ENCODE measurements around the gene OTULINL.
"Not testable (repeated sequence)": the region's sequence is repeated elsewhere in the genome, so short reads cannot be mapped to it uniquely, and the experiment has no call there.

OTULINL gene

DNA sequence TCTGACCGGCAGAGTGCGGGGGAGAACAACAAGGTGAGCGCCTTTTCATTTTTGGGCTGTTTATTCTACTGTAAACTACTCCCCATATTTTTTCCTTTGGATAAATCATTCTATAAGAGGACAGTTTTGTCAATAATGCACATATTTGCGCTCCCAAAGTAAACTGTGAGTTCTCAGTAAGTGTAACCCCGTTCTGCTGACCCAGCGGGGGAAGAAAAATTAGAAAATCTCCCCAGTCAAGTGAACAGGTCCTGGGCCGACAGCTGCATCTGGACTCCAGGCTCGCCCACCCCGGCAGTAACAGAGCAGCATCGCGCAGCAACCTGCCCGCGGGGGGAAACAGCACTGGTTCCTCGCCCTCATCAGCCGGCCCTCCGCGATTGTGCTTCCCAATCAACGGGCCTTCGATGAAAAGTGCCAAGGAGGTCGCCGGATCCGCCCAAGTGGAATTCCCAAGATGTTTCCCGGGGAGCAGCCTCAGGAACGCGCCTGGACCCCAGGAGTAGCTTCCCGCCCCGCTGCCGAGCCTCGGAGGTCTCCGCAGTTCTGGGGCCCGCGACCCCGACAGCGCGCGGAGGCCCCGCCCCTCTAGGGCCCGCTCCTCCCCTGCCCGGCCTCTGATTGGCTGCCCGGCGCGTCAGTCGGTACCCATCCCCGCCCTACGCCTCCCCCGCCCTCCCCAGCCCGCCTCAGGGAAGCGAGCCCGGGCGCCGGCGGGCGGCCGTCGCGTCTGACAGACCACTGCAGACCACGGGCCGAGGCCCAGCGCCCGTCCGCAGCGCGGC, at the start of gene OTULINL:
Gene OTULINL (plus strand): TSS at position 687 of the 785 bp plus-strand sequence. CDS start 103 bp downstream, outside the sequence.
- peak; percentile 86 for DNase-seq

DNA sequence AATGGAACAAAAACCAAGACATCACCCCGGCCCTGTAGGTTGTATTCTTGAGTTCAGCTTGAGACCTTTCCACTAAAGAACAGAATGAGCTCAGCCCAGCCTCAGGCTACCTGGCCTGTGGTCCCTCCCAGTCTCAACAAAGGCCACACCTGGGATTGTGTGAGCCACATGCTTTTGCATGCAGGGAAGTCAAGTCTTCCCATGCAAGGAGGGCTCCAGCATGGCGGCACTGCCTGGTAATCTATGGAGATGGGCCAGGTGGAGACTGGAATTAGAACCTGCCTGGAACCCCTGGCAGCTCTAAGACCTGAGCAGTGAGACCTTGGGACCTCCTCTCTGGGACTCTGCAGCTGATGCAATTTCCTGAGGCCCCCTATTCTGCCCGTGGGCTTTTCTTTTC, 49.4 kb upstream of the OTULINL start:
- DNase-seq = no peak

GRCh38 chr5:14534773-14535172, 46.8 kb upstream of the OTULINL start:
- peak; percentile 98 for DNase-seq

DNA sequence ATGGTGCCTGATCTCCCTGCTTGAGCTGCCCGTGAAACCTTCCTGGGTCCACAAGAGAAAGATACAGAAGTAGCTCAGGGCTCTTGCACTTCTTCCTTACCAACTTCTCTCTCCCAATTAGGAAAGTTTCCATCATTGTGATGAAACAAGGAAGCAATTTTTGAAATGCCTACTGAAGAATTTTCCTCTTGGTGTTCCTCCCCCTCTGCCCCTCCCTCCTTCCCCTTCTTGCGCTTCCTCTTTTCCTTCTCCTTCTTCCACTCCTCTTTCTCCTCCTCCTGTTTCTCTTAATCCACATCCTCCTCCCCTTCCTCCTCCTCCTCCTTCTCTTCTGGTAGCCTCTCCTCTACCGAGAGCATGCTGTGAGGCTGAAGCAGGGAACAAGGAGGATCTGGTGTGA, 36.3 kb upstream of the OTULINL start:
- DNase-seq = no peak

DNA sequence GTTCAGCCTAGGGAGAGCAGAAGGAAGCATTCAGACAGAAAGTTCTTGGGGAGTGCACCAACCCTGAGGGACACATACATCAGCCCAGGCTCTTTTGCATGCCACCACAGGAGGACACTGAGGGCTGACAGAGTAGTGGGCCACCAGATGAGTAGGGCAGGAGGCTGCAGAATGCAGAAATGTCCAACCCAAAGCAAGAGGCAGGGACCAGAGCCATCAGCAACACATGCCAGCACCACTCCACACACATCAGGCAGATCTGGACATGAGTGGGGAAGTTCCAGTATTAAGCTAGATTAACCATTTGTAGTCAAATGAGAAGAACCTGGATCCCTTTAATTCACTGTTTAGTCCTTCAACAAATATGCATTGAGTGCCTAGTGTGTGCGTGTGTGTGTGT, 35.7 kb upstream of the OTULINL start:
- DNase-seq = no peak

DNA sequence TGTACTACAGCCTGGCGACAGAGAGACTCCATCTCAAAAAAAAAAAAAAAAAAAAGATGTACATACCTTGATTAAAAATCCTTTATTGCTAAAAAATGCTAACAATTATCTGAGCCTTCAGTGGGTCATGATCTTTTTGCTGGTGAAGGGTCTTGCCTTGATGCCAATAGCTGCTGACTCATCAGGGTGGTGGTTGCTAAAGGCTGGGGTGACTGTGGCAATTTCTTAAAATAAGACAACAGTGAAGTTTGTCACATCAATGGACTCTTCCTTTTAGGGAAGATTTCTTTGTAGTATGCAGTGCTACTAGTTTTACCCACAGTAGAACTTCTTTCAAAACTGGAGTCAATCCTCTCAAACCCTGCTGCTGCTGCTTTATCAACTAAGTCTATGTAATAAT, 33.9 kb upstream of the OTULINL start:
- no peak for DNase-seq

- no peak for DNase-seq
These were observed 30.4 kb upstream of the OTULINL start for GRCh38 chr5:14551211-14551610.

GRCh38 chr5:14552017-14552416, 29.6 kb upstream of the OTULINL start:
- no peak for DNase-seq

DNA sequence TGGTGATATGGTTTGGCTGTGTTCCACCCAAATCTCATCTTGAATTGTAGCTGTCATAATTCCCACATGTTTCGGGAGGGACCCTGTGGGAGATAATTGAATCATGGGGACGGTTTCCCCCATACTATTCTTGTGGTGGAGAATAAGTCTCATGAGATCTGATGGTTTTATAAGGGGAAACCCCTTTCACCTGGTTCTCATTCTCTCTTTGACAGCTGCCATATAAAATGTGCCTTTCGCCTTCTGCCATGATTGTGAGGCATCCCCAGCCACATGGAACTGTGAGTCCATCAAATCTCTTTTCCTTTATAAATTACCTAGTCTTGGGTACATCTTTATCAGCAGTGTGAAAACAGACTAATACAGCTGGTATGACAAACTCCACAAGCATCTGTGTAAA, 27.3 kb upstream of the OTULINL start:
- not testable (repeated sequence) for DNase-seq

- no peak for DNase-seq
These were observed 25.6 kb upstream of the OTULINL start for GRCh38 chr5:14556015-14556414.

DNA sequence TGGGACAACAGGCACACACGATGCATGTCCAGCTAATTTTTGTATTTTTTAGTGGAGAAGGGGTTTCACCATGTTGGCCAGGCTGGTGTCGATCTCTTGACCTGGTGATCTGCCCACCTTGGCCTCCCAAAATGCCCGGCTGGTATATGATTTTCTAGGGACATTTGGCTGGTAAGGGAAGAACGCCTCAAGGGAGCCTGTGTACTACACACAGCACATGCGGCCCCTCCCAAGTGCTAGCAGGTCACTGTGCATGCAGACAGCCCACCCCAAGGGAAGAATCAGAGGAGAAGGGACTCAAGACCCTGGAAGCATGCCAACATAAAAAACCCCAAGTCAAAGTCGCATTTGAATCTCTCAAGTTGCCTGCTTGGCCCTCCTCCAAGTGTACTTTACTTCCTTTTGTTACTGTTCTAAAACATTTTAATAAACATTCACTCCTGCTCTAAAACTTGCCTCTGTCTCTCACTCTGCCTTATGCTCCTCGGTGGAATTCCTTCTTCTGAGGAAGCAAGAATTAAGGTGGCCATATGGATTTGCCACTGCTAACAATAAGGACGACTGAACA, 24.3 kb upstream of the OTULINL start:
- DNase-seq = peak; percentile 85

DNA sequence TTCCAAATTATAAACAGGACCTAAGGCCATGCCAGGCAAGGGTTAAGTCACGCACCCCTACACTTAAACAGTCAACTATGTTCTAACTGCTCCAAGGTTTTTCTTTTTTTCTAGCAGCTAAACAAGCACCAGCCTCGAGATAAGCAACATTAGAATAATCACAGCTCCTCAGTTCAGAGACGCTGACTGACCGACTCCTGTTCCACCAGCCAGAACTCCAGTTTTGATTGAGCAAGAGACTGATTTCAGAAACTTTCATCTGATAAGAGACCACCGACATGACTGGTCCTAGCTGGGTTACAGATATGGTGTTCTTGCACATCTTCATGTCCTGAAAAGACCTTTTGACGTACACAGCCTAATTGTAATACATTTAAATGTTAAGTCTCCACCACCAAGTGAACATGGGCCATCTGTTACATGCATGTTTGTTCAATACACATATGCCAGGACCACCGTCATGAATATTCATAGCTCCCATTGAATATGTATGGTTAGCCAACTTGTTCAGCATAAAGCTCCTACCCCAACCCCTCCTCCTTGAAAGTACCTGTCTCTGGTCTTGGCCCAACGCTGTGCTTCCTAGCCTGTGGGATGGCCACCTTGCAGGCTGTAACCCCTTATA, 23.7 kb upstream of the OTULINL start:
- DNase-seq = peak; percentile 86

GRCh38 chr5:14560091-14560595, 21.4 kb upstream of the OTULINL start:
- DNase-seq = peak; percentile 99

DNA sequence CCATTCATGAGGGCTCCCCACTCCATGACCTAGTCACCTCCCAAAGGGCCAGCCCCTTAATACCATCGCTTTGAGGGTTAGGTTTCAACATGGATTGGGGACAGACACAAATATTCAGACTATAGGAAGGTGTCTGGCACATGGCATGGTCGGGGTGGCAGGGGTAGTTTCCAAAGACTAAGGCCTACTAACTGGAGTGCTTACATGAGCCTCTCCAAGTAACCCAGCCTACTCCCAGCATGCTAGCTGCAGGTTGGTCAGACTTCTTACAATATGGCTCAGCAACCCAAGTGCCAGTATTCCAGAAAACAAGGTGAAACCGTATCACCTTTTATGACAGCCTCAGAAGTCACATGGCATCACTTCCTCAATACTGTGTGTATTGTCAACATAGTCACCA, 19.9 kb upstream of the OTULINL start:
- DNase-seq = no peak

DNA sequence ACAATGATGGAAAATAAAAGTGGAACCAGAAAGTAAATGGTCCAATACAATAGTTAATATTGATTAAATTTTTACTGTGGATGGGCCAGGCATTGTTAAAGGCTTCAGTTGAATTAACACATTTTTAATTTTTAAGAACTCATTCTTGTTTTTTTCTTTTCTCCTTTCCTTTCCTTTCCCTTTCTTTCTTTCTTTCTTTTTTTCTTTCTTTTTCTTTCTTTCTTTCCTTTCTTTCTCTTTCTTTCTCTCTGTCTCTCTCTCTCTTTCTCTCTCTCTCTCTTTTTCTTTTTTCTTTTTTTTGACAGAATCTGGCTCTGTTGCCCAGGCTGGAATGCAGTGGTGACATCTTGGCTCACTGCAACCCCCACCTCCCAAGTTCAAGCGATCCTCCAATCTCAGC, 13.3 kb upstream of the OTULINL start:
- DNase-seq = no peak

GRCh38 chr5:14569948-14570691, 11.5 kb upstream of the OTULINL start:
- no peak for DNase-seq

- DNase-seq = no peak
These were observed 9.7 kb upstream of the OTULINL start for GRCh38 chr5:14571901-14572300.

DNA sequence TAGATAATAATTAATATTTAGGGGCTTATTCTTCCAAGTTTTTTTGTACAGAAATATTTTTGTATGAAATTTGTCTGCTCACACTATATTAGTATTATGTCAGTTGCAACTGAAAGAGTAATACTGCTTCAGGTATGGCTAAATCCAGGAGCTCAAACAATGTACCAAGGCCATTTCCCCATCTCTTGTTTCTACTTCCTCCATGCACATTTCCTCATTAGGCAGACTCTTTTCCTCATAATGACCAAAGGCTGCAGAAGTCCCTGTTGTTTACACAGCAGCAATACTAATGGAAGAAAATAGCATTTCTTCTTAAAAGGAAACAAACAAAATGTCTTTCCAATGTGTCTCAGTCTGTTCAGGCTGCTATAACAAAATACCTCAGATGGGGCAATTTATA, 9.2 kb upstream of the OTULINL start:
- no peak for DNase-seq

GRCh38 chr5:14572836-14573235, 8.8 kb upstream of the OTULINL start:
- no peak for DNase-seq

DNA sequence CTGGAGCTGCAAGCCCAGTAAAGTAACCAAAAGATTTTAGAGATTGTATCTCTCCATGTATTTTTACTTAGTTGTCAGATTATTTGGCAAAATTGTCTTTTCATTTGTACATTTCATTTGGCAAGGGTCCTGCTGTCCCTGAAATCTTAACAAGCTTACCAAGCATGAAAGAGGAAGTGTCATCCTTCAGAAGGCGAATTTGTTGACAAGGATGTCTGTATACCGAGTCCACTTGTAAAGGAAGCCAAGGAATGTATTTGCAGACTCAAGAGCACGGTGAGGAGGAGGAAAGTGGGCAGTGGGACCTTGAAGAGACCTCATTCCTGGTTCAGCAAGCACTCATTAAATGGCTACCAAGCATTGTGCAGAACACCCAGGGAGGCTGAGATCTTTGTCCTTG, 7.5 kb upstream of the OTULINL start:
- DNase-seq = no peak

GRCh38 chr5:14574891-14575508, 6.6 kb upstream of the OTULINL start:
- peak; percentile 83 for DNase-seq

DNA sequence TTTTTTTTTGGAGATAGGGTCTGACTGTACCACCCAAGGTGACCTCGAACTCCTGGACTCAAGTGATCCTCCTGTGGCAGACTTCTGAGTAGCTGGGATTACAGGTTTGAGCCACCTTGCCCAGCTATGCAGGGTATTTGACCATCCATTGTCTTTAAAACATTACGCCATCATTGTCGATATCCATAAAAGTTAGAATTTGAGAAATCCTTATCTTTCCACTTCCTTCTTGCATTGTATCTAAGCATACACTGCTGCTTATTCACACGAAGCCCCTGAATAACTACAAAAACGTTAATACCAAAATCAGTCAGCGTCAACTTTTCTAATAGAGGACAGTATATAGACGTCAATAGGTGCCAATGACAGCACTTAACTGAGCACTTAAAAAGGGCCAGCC, 5.4 kb upstream of the OTULINL start:
- no peak for DNase-seq

Measured in NCI-H2171 treated with DMSO at 0.1 percent for 48 hours (cell line).